Inferior parietal cortex (tissue), 1 donor: ENCODE results near the gene WDR1.
A peak's percentile ranks its signal among the peaks of the same experiment; 100 is the strongest.

Experiments used
- DNase-seq: peaks from one replicate; pipeline ENCODE4 v3.0.0-alpha.2; 2016; ENCODE audit errors: extremely low spot score

The WDR1 gene

GRCh38 chr4:10072420-10073017, 44.1 kb downstream of the WDR1 start:
- no peak for DNase-seq

DNA sequence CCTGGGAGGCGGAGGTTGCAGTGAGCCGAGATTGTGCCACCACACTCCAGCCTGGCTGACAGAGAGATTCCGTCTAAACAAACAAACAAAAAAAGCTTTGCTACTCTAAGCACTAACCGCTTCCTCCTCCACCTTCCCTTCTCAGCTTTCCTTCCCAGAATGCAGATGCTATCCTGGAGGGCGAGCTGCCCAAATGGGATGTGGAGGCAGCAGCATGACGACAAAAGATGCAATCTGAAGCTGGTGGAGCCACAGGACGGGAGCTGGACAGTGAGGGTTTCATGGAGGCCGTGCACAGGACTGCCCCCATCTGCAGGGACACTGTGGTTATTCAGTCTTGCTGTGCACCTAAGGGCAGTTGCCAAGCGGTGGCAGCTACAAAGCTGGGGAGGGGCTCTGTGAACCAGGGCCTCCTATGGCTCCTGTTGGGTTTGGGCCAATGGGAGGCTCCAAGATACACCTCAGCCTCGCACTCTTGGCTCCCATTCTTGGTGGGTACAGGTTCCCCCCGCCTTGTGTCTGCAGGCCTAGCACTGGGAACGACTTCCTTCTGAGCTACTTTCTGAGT, 47.4 kb downstream of the WDR1 start:
- DNase-seq, result no peak

- no peak for DNase-seq
Observed at GRCh38 chr4:10066670-10067651, 49.6 kb downstream of the WDR1 start.

DNA sequence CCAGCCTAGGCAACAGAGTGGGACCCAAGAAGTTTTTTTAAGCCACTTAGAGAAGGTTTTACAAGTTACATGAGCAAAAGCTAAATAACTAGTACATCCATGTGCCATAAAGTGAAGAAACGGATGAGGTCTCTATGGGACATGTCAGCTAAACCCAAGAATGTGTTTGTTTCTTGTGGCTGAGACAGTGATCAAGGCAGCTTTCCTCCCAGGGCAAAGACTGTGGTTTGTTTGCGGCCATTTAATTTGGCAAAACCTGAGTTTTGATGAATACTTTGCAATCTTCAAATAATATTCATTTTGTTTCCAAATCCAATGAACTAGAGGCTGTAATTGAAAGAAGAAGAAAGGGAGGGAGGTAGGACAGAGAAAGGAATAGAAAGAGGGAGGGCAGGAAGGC, 50.4 kb downstream of the WDR1 start:
- DNase-seq, result no peak

- peak; percentile 82 for DNase-seq
Observed at GRCh38 chr4:10063544-10064300, 52.9 kb downstream of the WDR1 start.

- no peak for DNase-seq
Observed at GRCh38 chr4:10061650-10062415, 54.8 kb downstream of the WDR1 start.

GRCh38 chr4:10058371-10058770, 58.2 kb downstream of the WDR1 start:
- no peak for DNase-seq

DNA sequence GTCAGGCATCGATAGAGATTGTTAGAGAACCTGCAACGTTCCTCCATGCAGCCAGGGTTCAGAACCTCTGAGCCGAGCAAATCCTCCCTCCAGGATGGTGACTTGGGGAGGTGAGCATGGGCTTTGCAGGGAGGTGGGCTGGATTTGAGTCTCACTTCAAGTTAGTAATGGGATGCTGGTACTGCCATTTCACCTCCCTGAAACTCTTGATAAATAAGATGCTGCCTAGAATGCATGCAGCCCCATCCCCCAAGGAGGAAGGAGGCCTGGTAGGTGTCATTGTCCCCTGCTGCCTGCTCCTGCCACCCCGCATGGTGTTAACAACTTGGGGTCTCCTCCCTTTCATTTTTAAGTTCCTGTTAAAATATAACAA, 59.6 kb downstream of the WDR1 start:
- DNase-seq, result no peak

- no peak for DNase-seq
Observed at GRCh38 chr4:10056334-10057022, 60.1 kb downstream of the WDR1 start.

GRCh38 chr4:10055871-10056270, 60.7 kb downstream of the WDR1 start:
- DNase-seq, result no peak

GRCh38 chr4:10054571-10055041, 62.0 kb downstream of the WDR1 start:
- DNase-seq, result no peak

GRCh38 chr4:10053635-10054453, 62.8 kb downstream of the WDR1 start:
- no peak for DNase-seq

- DNase-seq, result no peak
Observed at GRCh38 chr4:10051517-10052135, 65.0 kb downstream of the WDR1 start.

GRCh38 chr4:10050721-10051120, 65.9 kb downstream of the WDR1 start:
- no peak for DNase-seq

DNA sequence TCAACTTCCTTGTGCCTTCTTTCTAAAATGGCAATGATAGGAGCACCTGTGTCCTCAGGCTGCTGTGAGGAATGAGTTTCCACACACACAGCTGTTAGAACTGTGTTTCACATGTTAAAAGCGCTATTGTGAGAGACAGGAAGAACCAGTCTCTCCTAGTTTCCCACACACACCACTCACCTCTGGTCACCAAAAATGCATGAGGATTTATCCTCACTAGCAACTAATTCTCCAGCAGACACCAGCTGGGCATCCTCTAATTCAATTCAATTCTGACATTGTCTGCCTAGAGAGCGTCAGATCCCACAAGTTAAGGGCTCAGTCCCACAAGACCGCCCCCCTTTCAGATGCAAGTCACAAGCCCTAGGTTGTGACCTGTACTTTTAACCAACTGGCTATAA, 66.3 kb downstream of the WDR1 start:
- no peak for DNase-seq

DNA sequence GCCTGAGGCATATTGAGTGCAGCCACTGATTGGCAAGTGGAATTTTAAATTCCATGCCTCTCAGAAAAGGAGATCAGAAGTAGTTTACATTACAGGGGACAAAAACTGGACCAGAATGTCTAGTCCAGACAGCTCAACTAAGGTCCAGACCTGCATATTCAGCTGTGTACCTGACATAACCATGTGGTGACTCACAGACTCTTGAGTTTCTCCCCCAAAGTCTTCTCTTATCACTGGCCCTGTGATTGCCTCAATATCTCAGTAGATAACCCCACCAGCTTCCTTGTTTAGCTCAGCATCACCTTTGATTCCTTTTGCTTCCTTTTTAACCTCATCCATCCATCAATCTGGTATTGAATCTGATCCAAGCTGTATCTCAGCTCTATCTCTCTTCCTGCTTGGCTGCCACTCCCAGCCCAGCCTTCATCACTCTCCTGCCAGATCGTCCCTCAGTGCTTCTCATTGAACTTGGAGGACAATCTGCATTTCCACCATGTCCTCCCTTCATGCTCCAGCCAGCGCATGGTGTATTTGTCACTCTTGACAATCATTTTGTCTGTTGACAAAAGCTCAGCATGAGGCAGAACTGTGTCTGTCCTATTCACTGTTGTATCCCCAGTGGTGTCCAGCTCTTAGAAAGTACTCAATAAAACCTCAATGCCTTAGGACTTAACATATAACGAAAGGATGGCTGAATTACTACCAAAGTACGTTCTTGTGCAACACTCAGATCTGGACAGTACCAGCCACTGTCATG, 67.5 kb downstream of the WDR1 start:
- no peak for DNase-seq

GRCh38 chr4:10047967-10048366, 68.6 kb downstream of the WDR1 start:
- DNase-seq, result no peak

- no peak for DNase-seq
Observed at GRCh38 chr4:10046471-10046870, 70.1 kb downstream of the WDR1 start.

DNA sequence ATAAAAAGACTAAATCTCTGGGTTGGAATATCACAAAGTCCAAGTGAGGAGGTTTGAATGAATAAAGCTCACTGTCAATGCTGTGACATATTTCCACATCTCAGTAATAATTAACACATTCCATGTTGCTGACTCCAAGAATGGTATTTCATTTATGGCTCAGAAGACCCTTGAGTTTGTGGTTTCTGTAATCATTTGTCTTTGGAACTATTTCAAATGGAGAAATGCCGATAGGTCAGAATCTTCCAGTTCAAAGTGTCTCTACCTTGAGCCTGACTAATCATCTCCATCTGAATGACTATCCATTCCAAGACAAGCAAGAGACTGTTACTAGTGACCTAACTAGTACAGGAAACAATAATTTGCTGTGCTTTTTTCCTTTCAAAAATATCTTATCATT, 71.1 kb downstream of the WDR1 start:
- no peak for DNase-seq
